ENCODE measurements around the gene SERPINI1.

GRCh38 chr3:167740961-167741587, 5.6 kb downstream of the SERPINI1 start:
- TF ChIP-seq ZFP3 (CRISPR knock-in tag; IDR thresholded peaks at IDR 0.05) (no peak), TSHZ2 (CRISPR knock-in tag; IDR thresholded peaks at IDR 0.05) (no peak), ZC3H10 (CRISPR knock-in tag; IDR thresholded peaks at IDR 0.05) (no peak)

All from SK-N-SH treated with all-trans-retinoic acid at 6 μM for 48 hours (cell line).